GM18868 (cell line): Measurements from ENCODE around the gene PIK3C3.
A peak's percentile ranks its signal among the peaks of the same experiment; 100 is the strongest.
"Not testable (repeated sequence)": the region's sequence is repeated elsewhere in the genome, so short reads cannot be mapped to it uniquely, and the experiment has no call there.

Experiments
- ATAC-seq: cut with Tn5 transposase; IDR thresholded peaks from one replicate; pipeline ENCODE4 v1.9.1; 2021; ENCODE audit warnings: mild to moderate bottlenecking, moderate library complexity; ENCODE audit not compliant: unreplicated experiment

PIK3C3 gene

DNA sequence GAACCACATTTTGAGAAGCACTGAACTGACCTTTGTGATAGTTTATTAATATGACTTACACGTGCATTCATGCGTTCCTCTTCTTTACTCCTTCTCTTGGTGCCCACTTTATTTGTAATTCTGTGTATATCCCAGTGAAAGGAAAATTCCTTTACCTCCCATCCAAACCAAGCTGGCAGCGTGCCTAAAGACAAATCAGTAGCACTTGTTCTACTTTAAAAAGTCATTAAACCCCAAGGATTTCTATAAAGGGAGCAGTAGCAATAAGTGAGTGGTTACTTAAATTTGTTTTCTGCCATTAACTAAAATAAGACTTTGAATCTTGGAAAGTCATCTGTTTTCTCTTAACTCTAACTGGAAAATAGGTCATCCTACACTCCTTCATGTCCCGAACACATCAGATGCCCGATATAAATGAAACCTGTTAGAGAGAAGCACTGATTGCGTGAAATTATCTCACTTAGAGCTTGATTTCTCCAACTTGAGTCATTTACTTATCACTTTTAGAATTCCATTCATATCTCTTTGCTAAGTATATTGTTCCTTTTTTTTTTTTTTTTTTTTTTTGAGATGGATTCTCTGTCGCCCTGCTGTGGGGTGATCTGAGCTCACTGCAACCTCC is 10.7 kb downstream of the PIK3C3 start:
- ATAC-seq = no peak

DNA sequence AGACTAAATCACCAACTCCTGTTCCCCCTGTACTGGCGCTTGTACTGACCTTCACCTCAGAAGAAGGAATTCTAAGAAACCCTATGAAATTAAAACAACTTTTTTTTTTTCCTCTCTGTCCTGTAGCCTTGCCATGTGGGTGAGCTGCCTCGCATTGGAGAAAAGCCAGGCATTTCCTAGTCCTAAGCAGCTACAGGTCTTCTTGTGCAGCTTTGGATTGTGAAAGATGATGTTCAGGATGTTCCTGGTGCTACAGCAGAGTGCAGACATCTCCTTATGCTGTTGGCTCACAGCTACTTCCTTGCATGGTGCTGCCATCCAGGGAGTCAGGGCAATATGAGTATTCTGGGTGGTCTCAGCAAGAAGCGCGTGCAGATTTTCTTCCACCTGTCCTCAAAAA is 11.9 kb downstream of the PIK3C3 start:
- no peak for ATAC-seq

DNA sequence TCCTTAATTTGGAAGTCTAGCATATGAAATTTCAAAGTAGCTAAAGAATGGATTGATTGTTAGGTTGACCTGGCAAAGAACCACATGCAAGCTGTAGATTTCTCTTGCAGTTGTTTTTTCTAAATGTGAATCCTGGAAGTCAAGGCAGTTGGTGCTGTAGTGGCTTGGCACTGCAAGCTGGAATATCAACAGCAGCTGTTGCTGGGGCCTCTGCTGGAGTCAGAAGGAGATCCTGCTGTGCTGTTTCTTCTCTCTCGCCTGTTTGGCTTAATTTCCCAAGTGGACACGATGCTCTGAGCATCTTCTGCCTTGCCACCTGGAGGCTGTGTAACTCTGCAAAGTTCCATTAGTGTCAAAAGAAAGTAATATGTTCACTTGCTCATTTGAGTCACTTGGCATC is 12.6 kb downstream of the PIK3C3 start:
- ATAC-seq = no peak

DNA sequence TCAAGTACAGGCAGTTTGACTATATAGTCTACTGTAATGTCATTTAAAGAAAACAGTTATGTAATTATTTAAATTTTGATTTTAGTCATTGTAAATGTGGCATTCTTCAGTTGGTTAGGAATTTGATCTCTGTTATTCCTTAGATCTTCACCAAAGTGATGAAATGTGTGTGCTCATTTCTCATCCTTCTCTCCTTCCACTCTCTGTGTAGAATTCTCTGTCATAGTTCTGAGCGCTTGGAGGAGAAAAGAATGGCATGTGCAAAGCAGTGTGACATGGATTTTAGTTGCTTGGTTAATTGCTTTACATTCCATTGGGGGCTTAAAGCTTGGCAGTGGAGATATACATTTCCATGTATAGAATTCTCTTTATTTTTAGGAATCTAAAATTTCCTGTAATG is 14.8 kb downstream of the PIK3C3 start:
- ATAC-seq = no peak

DNA sequence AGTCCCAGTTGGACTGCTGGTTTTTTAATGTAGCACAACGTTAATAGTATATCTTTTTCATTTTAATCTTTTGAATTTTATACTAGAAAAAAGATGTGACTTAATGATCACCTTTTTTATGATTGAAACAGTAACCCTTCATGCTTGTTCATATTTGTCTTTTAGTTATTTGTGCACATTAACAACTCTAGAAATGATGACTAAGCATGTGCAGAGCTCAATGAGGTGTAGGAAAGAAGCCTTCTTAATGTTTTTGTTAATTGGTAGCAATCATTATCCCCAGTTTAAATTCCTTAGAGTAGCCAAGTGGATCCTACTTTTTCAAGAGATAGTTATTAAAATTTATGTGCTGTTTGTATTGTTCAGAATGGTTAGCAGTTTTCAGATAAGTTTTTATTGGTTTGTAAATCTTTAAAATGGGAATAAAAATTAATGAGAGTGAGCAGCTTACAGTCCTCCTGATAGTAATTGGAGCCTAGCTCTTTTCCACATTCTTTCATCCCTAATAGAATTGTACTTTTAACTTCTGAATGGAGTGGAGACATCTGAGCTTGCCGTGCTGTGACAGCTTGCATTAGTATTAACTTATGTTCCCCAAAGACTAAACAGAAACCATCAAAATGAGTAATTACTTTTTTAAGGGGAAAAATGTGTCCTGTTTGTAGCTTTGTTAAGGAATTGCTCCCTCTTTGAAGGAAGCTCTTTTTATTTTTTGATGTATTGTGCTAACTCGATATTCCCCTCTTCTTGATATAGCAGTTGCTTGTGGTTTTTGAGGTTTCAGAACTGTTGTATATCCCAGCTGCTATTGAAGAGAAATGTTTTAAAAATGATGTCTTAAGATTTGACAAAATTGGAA is 17.3 kb downstream of the PIK3C3 start:
- peak; percentile 42 for ATAC-seq

DNA sequence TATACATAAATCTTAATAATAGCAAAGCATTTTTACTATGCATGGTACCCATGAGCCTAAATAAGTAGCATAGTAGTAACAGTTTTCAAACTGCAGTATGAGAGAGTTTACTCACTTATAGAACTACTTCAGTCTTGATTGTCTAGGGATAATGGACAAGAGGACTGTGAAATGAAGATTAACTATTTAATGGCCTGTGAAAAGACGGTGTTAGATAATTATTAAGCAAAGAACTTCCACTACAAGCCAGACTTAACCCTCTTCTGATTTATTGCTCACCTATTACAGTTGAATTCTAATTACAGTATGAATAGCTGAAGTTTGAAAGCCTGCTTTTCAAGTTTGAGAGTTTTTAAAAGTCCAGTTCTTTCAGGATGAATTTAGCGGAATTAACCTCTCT is 18.9 kb downstream of the PIK3C3 start:
- no peak for ATAC-seq

DNA sequence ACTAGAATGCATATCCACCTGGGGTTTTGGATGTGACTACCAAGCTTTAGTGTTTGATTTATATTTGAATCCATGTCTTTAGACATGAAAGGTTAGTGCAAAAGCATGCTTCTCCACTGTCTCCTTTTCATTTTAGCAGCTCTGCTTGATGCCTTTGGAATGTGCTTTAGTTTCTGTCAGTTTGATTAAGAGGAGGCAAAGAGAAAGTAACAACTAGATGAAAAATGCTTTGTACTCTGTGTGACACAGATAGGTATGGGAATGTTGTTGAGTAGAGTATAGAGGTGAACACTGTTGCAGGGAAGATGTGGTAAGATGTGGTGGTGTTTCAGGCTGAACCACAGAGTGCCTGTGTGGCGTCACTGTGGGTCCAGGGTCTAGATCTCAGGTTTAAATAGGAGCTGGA is 19.8 kb downstream of the PIK3C3 start:
- no peak for ATAC-seq

DNA sequence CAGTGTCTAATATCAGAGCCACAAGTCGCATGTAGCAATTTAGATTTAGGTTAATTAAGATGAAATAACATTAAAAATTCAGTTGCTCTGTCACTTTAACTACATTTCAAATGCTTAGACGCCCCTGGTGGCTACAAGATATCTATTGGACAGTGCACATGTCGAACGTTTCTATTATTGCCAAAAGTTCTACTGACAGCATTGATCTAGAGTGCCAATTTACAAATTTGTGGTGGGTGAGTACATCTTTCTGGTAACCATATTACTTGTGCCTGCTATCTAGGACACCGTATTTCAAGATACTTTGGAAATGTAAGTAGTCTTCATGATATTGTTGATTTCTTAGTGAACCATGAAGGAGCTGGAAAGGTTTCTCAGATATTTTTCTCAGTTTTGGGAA is 20.2 kb downstream of the PIK3C3 start:
- no peak for ATAC-seq

DNA sequence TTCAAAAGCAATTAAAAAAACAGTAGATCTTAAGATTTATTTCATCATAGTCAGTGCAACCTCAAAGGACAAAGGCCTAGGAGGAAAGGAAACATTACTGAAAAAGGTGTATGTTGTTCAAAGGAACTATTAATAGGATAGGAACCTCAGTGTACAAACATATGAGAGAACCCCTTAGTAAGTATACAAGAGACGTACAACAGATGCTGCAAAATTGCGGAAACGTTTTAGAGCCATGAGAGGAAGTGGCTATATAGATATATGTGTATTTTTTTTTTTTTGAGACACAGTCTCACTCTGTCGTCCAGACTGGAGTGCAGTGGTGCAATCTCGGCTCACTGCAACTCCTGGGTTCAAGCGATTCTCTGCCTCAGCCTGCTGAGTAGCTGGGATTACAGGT is 22.2 kb downstream of the PIK3C3 start:
- no peak for ATAC-seq

DNA sequence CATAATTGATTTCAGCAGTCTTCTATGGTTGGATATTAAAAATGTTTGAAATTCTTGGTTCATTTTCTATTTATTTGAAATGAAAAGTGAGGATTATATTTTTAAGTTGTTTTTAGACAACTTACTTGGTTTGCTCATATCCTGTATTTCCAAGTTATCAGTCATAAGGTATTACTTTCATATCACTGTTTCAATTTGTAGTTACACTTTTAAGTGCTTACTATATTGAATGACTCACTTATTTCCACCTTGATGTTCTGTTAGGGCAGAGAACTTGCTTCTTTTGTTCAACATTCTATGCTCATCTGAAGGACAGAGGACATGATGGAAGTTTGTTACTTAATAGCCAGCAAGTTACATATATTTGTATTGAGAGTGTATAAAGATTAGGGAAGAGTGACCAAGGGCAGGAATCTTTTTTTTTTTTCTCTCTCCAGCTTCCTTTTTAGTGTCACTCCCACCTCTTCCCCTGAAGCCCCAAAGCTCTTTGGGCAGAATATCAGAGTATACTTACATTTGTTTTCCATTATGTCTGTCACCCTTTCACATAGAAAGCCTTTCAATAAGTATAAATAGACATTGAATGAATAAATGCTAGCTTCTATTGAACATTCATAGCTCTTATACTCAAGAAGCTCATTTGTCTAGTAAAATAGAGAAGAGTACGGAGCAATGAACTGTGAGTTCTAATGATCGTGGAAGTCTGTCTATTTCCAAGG is 28.1 kb downstream of the PIK3C3 start:
- ATAC-seq = peak; percentile 97

DNA sequence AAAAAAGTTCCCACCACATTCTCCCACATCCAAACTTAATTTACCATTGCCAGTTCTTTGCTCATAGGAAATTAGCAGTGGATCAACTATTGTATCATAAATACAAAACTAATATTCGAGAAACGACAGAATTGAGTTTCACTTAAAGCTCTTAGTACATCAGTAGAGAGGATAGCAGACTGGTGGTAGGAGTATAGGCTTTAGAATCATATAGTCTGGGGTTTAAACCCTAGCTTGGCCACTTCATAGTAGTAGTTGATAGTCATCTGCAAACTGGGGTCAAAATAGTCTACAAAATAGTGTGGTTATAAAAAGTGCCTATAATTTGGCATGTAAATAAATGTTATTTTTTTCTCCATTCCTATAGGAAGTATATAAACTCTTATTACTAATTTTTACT is 30.9 kb downstream of the PIK3C3 start:
- ATAC-seq = no peak

DNA sequence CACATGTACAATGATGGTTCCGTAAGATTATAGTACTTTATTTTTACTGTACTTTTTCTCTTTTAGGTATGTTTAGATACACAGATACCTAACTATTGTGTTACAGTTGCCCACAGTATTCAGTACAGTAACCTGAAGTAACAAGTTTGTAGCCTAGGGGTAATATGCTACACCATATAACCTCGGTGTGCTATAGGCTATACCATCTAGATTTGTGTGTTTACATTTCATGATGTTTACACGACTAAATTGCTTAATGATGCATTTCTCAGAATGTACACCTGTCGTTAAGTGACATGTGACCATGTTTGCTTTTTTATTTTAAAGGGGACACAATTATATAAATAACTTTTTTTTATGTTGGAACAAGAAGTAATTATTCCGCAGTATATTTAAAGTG is 34.5 kb downstream of the PIK3C3 start:
- ATAC-seq = no peak

DNA sequence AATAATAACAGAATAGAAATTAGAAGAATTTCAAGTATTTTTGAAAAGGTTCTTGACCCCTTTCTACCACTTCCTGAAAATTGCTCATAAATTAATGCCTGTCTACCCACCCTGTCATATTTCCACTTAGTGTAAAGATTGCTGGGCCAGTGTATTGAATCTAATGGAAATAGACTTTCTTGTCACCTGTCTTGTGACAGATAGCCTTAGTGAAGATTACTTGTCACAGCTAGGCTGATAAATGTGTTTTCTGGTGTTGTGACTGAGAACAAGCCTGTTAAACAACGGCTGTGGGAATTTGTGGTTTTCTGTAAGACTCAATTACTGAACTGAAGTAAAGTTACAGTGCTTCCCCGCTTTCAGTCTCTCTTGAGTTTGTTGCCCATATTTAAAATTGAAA is 37.0 kb downstream of the PIK3C3 start:
- ATAC-seq = peak; percentile 91

DNA sequence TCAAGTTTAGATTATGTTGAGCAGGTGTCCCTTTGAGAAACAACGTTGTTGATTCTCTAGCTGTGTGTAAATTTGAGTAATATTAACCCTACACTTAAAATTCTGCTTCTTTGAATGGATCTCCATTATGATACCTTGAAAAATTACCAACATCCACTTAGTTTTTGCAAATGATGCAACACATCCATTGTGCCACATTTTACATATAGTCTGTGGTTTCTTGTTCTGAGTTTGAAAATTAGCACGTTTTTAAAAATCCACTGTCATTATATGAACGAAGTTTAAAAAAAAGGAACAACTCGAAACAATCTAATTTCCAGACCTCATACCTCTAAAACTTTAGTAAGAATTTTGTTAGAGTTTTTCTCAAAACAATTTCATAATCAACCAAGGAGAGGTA is 37.7 kb downstream of the PIK3C3 start:
- no peak for ATAC-seq

DNA sequence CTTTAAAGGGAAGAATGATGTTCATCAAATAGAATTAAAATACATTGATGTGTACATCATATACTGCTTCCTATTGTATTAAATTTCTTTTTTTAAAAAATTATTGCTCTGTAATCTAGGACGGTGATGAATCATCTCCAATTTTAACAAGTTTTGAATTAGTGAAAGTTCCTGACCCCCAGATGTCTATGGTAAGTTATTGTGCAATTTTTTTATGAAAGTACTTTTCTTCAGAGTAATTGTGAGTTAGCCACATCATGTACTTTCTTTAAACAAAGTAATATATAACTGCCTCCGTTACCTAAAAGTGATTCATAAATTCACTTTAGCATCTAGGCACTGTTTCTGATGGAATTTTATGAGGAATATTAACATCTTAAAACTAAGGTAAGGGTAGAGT is 38.1 kb downstream of the PIK3C3 start:
- ATAC-seq = no peak

DNA sequence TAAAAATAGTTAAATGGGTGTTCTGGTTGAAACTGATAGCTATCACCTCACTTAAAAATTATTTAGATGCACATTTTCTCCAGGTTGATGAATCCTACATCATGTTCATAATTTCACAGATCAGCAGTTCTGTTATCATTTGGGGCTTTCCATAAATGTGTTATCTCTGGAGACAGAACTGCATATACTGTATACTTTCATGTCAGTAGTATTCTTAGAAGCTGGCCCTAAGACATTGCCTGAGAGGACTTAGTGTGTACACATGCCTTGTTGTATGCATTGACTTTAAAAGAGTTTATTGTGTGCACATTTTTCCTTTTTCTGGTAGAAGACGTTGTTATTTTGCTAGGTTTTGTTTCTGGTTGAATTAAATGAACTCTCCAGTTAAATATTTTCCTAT is 41.0 kb downstream of the PIK3C3 start:
- ATAC-seq = no peak

DNA sequence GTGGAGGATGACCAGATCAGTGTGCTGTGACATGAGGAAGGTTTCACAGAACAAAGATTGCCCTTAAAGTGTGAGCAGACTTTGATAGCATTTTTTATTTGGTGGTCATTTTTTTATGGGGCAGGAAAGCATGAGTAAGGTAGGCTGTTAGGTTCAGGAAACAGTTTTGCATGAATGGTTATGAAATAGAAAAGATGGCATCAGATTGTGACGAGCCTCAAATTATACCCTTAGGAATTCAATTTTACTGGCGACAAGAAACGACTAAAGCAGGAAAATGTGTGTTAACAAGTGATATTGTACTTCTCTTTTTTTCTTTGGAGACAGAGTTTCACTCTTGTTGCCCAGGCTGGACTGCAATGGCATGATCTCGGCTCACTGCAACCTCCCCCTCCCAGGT is 44.7 kb downstream of the PIK3C3 start:
- no peak for ATAC-seq

DNA sequence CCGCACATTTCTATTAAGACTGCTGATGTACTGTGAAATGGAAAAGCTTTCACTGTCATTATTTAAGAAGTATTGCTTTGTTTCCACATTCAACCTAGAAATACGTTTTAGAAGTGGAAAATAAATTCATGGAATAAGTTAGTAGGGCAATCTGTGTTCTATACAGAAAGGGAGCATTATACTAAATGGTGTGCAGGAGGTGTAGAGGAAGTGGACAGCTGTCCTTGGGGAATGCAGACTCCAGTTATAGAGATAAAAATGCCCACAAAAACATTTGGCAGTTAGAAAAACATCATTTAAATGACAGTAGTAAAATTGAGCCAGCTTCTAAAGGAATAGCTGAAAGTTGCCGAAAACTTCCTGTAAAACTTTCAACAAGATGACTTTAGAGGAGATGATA is 46.8 kb downstream of the PIK3C3 start:
- ATAC-seq = no peak

DNA sequence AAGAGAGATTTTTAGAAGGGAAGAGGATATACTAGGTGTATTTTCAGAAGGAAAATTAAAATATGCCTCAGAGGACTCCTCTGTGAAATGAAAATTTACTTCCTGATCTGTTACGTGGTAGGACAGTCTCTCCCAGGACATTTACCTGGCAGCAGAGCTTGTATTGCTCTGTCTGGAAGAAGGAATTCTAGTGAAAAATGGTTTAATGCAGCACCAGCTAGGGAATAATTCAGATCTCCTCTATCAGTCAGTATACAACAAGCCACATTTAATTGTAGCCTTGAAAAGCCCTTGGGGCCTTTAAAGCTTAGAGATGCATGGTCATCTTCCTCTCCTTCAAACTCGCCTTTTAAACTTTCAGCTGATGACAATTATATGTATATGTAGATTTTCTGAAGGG is 49.6 kb downstream of the PIK3C3 start:
- no peak for ATAC-seq

DNA sequence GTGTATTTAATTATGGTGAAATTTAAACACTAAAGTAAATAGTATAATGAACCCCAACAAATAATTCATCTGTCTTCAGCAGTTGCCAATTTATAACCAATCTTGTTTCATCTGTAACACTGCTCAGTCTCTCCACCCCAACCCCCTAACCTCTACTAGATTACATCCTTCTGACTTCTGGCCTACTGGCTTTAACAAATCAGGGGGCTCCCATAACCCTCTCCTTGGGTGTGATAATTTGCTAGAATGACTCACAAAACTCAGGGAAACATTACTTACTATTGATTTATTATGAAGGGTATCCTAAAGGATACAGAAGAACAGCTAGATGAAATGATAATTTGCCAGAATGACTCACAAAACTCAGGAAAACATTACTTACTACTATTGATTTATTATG is 50.7 kb downstream of the PIK3C3 start:
- ATAC-seq = no peak

DNA sequence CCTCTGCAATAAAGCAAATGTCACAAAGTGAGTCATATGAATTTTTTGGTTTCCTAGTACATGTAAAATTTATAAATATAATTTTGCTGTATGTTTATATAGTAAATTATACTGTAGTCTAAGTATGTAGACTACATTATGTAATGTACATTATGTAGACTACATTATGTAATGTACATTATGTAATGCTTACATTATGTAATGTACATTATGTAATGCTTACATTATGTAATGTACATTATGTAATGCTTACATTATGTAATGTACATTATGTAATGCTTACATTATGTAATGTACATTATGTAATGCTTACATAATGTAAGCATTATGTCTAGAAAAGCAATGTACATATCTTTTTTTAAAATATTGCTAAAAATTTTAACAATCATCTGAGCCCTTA is 54.4 kb downstream of the PIK3C3 start:
- ATAC-seq = not testable (repeated sequence)

DNA sequence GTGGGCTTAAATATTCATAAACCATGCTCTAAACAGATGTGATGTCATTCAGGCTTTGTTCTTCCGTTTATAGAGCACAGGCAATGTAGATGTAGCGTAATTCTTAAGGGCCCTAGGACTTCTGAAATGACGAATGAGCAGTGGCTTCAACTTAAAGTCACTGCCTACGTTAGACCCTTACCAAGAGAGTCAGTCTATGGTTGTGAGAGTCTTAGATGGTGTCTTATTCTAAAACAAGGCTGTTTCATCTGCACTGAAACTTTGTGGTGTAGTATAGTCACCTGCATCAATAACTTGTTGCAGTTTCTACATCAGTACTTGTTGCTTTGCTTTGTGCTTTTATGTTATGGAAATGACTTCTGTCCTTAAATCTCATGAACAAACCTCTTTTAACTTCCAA is 56.0 kb downstream of the PIK3C3 start:
- peak; percentile 100 for ATAC-seq
